Measurements from ENCODE around the gene ELMOD2. TPM values are rescaled to one million over a fixed set of nuclear protein-coding genes. Genes with fewer than 3 reads are reported as not detected.

The ELMOD2 gene
- total and polyA plus RNA-seq, 12 donors = 6.3 to 20.3 (median 16.9) TPM

- no peak for TF ChIP-seq CTCF (IDR thresholded peaks at IDR 0.05)
- H3K36me3 ChIP-seq = no peaks in the 10 kb centered on the region
- no peak overlapping the region for H3K4me3 ChIP-seq
- H3K4me1 ChIP-seq = peaks cover 0 to 4% (median 0%) of the 10 kb centered on the region in 9 donors
- no peak overlapping the region for H3K27ac ChIP-seq
- no peak for DNase-seq
- peak in 1 of 8 donors; percentile 37 for ATAC-seq
- H3K9me3 ChIP-seq = no peaks in the 10 kb centered on the region
- peaks cover 0 to 51% (median 40%) of the 10 kb centered on the region in 7 donors for H3K27me3 ChIP-seq
- 39 to 67% methylated on average over 3 of the region's 3 CpGs for WGBS, 2 donors
- intact Hi-C loops (cut with DNase I) = no loop called here
Measured at GRCh38 chr4:140581078-140581477, 57.1 kb downstream of the ELMOD2 start.

GRCh38 chr4:140584439-140584838 is 60.5 kb downstream of the ELMOD2 start:
- TF ChIP-seq CTCF (IDR thresholded peaks at IDR 0.05) = no peak
- Histone ChIP-seq H3K4me1 (no peaks in the 10 kb centered on the region), H3K27me3 (peaks cover 0 to 23% (median 18%) of the 10 kb centered on the region in 7 donors), H3K36me3 (no peaks in the 10 kb centered on the region), H3K27ac (no peak overlapping the region), H3K9me3 (no peaks in the 10 kb centered on the region), H3K4me3 (no peak overlapping the region)
- DNase-seq (no peak), ATAC-seq (no peak)
- 46 to 74% methylated on average over 1 of the region's 1 CpG for WGBS, 2 donors
- intact Hi-C loops (cut with DNase I) = no loop called here

GRCh38 chr4:140595065-140595464 is 71.1 kb downstream of the ELMOD2 start:
- Histone ChIP-seq H3K27ac (no peak overlapping the region), H3K9me3 (no peaks in the 10 kb centered on the region), H3K4me1 (no peaks in the 10 kb centered on the region), H3K27me3 (peaks cover 0 to 4% (median 0%) of the 10 kb centered on the region in 7 donors), H3K36me3 (no peaks in the 10 kb centered on the region), H3K4me3 (no peak overlapping the region)
- intact Hi-C loops (cut with DNase I) = loop anchor here in 1 of 10 donors (5.0 kb wide), 1 partner anchor 257 kb away; no protein-coding TSS in a partner anchor
- DNase-seq = no peak
- 59 to 60% methylated on average over 1 of the region's 1 CpG for WGBS, 2 donors
- peak; percentile 20 to 63 (median 48) for TF ChIP-seq CTCF (IDR thresholded peaks at IDR 0.05)
- peak in 4 of 8 donors; percentile 51 to 69 (median 63) for ATAC-seq

- no peak for TF ChIP-seq CTCF (IDR thresholded peaks at IDR 0.05)
- intact Hi-C loops (cut with DNase I) = loop anchor here in 4 of 10 donors (5.0 to 10.0 kb wide), 4 partner anchors 76 to 244 kb away; partner anchors contain the start of gene ELMOD2 (in 2 of the 4)
- Histone ChIP-seq H3K9me3 (no peaks in the 10 kb centered on the region), H3K27ac (no peak overlapping the region), H3K4me3 (no peak overlapping the region), H3K4me1 (peaks cover 4 to 29% (median 13%) of the 10 kb centered on the region in 9 donors), H3K27me3 (no peaks in the 10 kb centered on the region), H3K36me3 (no peaks in the 10 kb centered on the region)
- DNase-seq (no peak), ATAC-seq (no peak)
- 85 to 88% methylated on average over 8 of the region's 8 CpGs for WGBS, 2 donors
Measured at GRCh38 chr4:140600408-140600807, 76.4 kb downstream of the ELMOD2 start.

Measured in heart right ventricle (tissue), 16 donors.